NOMO-1 treated with DMSO at 0.1 percent for 48 hours (cell line): ENCODE results near the gene CHD6.

Experiments used
- DNase-seq: peaks from one replicate; lab custom pipeline; 2025; ENCODE audit not compliant: unreplicated experiment; lab: John Stamatoyannopoulos, UW

Gene CHD6

DNA sequence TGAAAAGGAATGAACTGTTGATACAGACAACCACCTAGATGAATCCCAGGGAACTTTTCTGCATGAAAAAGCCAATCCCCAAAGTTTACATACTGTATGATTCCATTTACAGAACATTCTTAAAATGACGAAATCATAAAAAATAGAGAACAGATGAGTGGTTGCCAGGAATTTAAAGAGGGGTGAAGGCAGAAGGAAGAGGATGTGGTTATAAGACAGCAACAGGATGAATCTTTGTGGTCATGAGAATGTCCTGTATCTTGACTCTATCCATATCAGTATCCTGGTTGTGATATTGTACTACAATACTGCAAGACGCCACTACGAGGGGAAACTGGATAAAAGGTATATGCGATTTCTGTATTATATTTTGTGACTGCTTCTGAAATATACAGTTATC is 181.5 kb downstream of the CHD6 start:
- DNase-seq, result peak; percentile 71

DNA sequence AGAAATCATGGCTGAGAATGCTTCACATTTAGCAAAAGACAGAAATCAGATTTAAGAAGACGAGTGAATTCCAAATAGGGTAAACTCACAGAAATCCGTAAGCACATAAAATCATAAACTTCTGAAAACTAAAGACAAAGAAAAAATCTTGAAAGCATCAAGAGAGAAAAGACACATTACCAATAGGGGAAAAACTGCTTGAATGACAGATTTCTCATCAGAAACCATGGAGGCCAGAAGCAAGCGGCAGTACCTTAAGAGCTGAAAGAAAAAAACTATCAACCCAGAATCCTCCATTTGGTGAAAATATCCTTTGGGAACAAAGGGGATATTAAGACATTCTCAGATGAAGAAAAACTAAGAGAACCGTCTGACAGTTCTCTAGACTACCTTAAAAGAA is 185.0 kb downstream of the CHD6 start:
- no peak for DNase-seq

DNA sequence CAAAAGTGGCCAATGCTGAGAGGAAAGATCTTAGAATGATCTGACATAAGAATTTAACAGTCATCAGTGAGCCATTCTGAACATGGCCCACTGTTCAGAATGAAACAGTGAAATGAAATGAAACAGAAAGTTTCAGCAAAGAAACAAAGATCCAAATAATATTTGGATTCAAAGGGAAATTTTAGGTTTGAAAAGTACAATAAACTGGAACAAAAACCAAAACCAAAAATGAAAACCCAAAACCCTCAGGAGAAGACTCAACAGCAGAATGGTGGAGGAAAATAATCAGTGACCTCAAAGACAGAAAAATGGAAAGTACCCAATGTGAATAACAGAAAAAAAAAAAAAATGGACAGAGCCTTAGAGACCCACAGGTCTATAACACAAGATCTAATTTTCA is 185.4 kb downstream of the CHD6 start:
- DNase-seq, result no peak

DNA sequence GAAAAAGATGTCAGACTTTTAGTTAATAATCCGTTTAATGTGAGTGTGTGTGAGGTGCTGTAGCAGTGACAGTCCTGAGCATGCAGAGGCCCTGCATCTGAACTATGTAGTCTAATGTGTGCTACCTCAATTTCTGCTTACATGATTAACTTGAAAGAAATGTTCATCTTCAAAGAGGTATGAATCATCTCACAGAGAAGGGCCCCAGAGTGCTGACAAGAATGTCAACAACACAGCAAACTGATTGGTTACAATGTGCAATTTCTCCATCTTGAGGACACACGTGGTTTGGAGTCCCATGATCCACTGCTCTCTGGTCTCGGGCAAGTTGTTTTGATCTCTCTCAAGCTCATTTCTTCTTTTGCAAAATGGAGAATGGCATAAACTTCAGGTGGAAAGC is 189.9 kb downstream of the CHD6 start:
- no peak for DNase-seq

DNA sequence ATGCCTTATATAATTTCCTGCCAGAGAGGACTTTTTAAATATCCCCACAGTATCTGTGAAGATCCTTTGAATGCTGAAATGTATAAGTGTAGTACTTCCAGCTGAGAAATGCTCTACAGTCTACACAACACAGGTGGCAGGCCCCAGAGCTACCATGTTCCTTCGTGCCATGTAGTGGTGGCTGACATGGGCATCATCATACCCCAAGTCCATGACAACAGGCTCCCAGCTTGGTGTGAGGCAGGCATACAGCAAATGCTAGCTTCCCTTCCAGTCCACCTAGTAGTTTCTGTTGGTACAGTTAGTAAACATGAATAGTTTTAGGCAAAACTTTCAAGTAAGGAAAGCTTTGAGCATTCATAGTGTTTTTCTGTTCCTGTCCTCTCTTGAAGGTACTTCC is 190.3 kb downstream of the CHD6 start:
- no peak for DNase-seq

DNA sequence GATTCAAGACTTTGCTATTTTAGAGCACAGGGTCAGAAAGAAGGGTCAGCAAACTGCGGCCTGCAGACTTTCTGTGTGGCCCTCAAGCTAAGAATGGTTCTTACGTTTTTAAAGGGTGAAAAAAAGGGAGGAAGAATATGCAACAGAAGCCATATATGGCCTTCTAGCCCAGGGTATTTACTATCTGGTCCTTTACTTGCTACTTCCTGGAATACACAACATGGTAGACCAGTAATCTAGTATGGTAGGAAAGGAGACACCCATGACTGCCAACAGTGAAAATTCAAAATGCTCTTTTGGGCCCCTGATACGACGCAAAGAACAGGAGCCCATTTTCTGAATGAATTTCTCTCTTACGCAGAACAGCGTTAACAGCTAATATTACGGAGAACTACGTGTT is 191.2 kb downstream of the CHD6 start:
- no peak for DNase-seq

DNA sequence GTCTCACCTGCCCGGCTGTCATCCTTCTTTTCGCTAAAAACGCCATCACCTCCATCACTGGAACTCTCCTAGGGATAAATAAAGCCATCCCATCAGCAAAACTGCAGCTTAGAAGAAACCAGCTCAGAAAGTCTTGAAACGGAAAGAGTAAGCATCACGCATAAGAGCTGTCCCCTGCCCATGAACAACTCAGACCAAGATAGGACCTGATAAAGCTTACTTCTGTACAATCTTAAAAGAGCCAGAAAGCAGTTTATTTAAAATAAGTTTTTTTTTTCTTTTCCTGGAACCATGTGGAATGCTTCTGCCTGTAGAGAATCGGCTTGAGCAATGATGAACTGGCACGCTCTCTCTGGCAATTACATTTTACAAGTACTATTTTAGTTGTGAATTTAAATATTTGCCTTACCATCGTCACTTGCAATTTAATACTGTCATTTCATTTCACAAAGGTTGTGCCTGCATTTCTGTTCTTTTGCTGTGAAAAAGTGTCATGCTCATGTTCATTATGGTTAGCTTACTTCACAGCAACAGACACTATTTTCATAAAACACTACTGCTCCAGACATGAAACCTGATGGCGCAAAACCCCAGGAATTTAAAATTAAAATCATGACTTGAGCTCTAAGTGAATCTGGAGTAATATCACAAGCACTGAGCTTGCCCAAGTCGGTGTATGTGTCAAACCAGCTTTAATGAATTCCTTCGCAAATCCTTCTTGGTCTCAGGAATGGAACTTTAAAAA is 191.9 kb downstream of the CHD6 start:
- no peak for DNase-seq

DNA sequence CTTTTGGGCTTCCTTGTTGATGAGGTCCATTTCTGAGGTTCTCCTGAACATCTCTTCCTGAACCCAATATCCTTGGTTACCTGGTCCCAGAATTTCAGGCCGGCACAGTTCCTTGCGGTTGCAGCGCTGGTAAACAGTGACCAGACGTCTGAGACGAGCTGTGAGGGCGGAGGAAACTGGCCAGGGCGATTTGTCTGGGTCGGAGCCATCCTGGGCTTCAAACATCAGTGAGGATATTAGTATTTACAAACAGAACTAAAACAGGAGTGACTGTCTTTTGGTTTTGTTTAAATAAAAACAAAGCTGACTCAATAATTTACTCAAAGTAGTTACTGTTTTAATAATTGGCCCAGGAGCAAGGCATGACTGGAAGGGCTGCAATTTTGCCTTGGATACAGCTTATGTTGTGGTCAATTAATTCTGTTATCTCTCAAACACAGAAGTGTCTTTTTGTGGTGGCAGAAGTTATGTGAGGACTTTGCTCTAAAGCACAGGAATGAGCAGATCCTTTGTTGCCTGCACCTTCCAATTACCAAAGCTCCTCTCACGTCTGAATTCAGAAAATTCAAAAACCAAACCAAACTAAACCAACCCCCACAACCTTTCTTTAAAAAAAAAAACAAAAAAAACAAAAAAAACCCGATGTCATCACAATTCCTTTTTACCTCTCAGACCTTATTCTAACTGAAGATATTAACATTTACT is 192.8 kb downstream of the CHD6 start:
- no peak for DNase-seq

DNA sequence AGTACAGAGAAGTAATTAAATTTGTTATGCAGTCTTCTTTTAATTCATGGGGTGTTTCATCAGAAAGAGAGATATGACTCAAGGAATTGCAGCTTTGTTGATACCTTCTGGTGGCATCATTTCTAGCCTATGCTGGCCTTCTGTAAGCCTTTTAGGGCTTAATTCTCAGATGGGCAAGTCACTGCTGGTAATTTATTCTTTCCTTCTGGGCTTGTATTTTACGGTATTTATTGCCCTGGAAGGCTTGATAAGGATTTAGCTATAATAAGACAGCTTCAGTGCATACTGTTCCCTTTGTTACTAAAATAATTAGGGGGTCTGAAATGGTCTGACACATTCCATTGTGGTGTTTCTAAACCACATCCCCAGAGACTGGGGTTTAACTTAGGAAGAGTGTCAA is 193.6 kb downstream of the CHD6 start:
- no peak for DNase-seq

DNA sequence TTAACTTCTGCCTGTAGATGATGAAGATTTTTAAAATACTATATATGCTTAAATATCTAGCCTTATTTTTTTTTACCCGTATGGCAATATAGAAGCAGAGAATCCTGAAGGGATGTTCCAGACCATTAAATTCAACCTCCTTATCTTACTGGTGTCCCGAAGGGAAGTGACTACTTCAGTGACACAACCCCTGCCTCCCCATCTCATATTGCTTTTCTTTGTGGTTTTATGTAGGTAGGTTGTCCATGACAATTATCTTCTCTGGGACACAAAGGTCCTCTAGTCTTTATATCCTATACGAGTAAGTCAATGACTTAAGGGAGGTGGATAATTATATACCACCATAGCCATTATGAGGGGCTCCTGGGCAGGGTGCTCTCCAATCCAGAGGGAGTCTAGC is 194.2 kb downstream of the CHD6 start:
- no peak for DNase-seq

DNA sequence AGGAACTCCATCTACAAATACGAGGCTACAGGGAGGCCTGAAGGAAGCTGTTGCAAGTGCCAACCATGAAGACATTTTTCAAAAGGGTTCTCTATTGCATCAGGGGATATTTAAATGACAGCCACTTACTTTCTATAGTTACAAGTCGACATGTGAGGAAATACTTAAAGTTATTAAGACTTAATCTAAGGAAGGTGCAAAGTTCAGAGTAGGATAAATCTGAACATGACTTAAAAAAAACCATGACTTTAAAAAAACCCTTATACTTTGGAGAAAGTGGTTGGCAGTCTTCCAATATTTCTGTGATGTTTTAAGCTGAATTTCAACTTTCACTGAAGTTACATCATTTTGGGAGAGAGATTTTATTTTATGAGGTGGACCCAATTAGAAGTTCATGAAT is 195.2 kb downstream of the CHD6 start:
- no peak for DNase-seq

DNA sequence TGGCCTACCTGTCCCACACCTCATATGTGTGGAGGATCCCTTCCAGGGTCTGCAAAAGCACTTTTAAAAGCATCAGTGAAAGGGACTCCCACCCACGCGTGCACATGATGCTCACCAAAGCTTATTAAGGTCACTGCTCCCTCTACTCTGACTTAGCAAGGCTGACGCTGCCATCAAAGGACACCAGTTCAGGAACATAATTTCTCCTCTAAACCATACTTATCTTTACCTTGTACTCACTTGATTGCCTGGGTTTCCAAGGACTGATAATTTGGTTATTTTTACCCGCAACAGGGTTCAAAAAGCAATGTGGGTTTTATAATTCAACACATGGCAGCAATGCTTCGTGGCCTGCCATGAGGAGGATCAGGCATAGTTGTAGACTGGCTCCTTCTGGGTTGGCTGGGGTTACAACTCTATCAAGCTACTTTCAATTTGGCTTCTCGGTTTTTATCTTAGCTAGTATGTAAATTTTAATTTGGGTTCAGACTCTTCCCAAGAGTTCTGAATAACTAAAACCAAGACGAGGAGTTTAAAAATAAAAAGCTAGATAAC is 199.4 kb downstream of the CHD6 start:
- no peak for DNase-seq

DNA sequence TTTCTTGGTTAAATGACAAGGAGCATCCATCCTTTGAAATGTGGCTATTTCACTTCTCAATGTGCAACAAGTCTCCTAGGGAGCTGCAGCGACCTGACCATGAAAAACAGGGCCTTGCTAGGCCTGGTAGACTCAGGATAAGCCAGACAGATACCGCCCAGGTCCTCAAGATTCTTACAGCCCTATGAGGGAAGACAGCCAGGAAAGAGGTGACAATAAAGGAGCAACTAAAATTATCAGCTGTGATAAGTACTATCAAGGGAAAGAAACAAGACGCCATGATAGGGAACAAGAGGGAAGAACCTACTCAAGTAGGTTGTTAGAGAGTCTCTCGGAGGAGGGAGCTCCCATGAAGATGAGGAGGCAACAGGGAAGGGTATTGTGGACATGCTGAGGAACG is 200.1 kb downstream of the CHD6 start:
- no peak for DNase-seq

DNA sequence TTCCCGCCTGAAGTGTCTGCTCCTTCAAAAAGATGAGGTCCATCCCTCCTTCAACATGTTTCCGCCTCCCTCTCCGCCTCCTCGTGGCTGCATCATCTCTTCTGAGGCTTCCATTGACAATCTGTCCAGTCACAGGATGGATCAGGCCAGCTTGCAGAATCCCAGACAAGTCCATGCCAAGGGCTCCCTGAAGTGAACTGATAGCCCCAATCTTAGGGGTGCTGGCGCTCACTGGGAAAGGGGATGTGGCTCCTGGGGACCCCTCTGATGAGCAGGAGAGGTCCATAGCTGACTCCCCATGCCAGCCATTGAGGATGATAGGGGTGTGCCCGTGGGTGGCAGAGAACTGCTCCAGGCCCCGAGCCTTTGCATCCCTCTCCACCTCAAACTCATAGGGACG is 203.0 kb downstream of the CHD6 start:
- DNase-seq, result no peak

DNA sequence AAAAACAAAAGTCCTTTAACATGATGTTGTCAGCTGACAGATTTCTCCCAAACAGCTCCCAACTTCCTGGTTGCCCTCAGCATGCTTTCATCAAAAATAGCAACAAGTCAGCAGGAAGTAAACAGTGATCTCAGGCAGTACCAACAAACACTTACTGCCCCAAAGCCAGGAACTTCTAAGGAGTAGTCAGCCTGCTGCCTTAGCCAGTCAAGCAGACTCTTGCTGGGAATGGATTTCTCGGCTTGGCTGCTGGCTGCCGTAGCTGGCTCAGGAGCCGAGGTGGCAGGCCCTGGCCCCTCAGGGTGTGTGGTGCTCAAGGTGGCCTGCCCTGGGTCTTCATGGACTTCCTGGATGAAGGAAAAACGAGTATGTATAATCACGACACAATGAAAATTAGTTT is 205.0 kb downstream of the CHD6 start:
- DNase-seq, result no peak

DNA sequence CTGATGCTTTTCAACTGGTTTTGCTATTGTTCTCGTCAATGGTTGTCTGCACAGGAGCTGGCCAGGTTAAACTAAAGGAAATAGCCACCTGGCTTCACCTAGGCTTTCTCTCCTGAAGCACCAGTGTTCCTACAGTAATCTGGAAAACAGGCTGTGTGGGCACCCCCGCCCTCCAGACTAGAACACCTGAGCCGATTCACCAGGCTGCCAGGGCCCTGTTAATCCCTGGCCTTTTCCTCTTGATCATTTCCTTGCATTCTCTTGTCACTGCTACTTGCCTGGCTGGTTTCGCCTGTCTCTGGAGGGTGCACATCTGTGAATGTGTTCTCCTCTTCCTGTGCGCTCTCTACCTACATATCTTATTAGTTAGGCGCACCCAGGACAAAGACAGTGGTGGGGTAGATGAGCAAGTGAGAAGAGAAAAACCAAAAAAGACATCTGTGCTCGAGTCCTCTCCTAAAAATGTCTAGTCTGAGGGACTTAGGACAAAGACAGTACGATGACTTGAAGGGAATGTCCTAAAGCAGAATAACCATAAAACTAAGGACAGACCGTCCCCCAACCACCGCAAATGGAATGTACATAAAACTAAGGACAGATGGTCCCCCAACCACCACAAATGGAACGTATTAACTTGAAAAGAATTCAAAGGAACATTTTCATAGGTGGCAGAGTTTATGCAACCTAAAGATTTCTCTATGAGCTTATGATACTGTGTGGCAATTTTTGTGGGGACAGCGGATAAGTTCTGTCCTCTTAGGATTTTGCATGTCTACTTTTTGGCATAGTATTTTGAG is 205.7 kb downstream of the CHD6 start:
- no peak for DNase-seq

DNA sequence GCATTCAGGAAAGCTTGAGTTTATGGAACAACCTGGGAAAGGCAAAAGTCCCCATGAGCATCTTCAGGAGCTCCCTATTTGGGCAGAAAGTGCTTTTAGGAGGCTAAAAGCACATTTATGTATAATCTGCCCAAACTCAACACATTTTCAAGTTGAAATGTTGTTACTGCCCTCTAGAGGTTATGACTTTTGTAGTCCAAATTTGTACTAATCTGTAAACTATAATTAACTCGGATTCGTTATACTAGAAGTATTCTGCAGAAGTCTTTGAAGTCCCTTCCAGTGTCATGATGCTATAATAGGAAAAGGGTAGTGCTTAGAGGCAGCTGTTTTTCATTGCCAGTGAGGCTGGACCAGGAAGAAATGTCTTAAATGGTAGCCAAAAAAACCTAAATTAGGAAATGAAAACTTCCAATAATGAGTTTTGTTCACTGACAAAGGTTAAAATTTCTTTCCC is 206.8 kb downstream of the CHD6 start:
- DNase-seq, result peak; percentile 30

DNA sequence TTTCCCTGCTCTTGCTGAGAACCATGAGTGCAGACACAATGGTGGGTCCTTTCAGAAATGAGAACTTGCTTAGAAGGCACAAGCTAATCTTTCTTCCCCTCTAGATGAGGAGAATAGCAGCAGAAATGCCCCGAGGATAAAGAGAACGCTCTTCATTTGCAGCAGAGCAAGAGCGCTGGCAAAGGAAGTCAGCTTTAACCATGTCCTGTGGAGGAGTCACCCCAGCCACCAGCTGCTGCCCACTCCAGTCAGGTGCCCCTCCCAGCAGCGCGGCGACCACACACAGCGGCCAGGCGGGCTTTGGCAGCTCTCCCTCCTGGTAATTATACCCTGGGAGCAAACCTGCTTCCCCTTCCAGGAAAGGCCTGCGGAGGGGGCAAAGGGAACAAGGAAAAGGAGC is 209.2 kb downstream of the CHD6 start:
- no peak for DNase-seq

DNA sequence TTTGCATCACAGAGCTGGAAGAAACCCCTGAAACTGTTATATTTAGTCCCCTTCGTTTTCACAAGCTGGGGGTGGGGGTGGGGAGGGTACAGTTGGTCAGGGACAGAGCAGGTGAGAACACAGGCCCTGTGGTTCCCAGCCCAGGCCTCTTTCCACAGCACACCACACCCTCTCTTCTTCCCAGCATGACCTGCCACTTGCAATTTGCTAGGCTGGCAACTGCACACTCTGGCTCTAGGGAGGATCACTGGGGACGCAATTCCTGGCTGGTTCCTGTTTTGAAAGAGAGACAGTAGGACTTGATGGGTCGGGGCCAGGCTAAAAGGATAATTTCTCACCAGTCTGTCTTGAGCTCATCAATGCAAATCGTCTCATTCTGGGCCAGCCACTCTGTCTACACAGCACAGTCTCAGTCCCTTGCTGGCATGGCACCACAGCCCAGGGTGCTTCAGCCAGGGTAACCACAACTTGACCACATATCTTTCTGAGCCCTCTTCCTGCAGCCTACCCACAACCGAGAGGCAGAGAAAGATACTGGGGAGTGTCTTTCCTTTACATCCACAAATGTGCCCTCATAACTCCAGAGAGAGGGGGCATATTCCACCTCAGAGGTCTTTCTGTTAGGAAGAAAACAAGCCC is 209.9 kb downstream of the CHD6 start:
- no peak for DNase-seq

DNA sequence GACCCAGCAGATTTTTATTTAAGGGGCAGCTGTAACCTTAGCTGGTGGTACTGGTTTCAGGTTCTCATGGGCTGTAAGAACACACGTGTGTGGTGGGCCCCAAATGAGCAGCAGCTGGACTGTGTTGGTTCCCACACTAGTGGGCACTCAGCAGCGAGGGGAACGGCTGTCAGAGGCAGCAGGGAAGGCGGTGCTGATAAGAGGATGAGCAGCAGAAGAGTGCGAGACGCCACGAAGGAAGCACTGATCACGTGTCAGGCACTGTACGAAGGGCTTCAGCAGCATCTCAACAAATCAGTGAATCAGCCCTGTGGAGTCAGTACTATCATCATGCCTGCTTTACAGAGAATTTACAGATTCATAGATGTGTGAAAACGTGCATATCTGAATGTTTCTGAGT is 210.6 kb downstream of the CHD6 start:
- no peak for DNase-seq

DNA sequence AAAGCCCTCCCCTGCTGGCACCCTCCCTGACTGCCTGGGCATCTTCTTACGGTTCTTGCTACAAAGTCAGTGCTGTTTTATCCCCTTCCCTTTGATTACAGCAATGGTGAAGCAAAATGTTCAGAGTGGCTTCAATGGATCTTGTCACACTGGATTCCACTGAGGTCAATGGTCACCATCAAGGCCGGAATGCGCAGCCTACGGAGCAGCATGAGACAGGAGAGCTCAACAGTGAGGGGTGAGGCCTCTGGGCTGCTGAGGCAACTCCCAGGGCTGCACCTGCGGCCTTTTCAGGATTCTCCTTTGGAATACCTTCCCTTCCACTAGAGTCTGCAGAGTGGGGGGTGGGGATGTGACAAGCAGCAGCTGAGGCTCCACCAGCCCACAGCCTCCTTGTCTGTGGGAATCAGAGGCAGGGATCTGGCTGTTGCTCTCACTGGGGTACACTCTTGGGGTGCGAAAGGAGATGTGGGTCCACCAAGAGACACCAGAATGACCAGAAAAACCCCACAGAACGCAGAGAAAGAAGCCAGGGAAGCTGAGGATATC is 211.2 kb downstream of the CHD6 start:
- DNase-seq, result no peak
